Measurements from ENCODE around the gene WIZ.
A peak's percentile ranks its signal among the peaks of the same experiment; 100 is the strongest.
"Not testable (repeated sequence)": the region's sequence is repeated elsewhere in the genome, so short reads cannot be mapped to it uniquely, and the experiment has no call there.

Gene WIZ

DNA sequence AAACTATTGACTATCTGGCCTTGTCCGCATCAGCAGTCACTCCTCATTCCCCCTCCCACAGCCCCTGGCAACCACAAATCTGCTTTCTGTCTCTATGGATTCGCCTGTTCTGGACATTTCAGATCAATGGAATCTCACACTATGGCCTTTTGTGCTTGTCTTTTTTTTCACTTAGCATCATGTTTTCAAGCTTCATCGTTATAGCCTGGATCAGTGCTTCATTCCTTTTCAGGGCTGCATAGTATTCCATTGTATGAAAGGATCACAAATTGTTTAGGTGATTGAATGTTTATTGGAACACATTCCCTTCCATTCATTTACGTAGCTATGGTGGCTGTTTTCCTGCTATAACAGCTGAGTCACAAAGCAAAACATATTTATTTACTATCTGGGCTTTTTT lies 37.3 kb upstream of the WIZ start:
- ChIA-PET POLR2A (no interaction called here), CTCF (no interaction called here)

GRCh38 chr19:15485768-15486167 lies 36.0 kb upstream of the WIZ start:
- H3K27ac ChIP-seq (ENCODE audit: extremely low read depth, low read depth, low read length); CTCF ChIA-PET; H3K4me1 ChIP-seq (ENCODE audit: control insufficient read depth, insufficient read depth, low read length); H3K4me3 ChIP-seq (ENCODE audit: low read depth, low read length); POLR2A ChIA-PET; H3K36me3 ChIP-seq (ENCODE audit: control insufficient read depth in 2 of 2, insufficient read depth in 1 of 2, low read length in 2 of 2); H3K9me3 ChIP-seq (ENCODE audit: control insufficient read depth, insufficient read depth, low read depth, low read length): not testable (repeated sequence)

More for the DNA sequence above, 37.3 kb upstream of the WIZ start:
- H3K36me3 ChIP-seq (ENCODE audit: control insufficient read depth in 2 of 2, insufficient read depth in 1 of 2, low read length in 2 of 2), result no peaks in the 10 kb centered on the region
- no peak overlapping the region for H3K4me3 ChIP-seq (ENCODE audit: low read depth, low read length)
- H3K4me1 ChIP-seq (ENCODE audit: control insufficient read depth, insufficient read depth, low read length), result no peaks in the 10 kb centered on the region
- H3K9me3 ChIP-seq (ENCODE audit: control insufficient read depth, insufficient read depth, low read depth, low read length), result no peaks in the 10 kb centered on the region
- H3K27ac ChIP-seq (ENCODE audit: extremely low read depth, low read depth, low read length), result no peak overlapping the region
- TF ChIP-seq, protein P1, sequence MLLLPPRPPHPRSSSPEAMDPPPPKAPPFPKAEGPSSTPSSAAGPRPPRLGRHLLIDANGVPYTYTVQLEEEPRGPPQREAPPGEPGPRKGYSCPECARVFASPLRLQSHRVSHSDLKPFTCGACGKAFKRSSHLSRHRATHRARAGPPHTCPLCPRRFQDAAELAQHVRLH (tag by site-specific recombination; IDR thresholded peaks at IDR 0.05), result peak; percentile 32; the same call in 1 of the 2 replicates
- TF ChIP-seq ZNF146 (tag by site-specific recombination; IDR thresholded peaks at IDR 0.05) (peak; percentile 85), ZNF398 (tag by site-specific recombination; IDR thresholded peaks at IDR 0.05) (no peak), INSM2 (tag by site-specific recombination; IDR thresholded peaks at IDR 0.05) (no peak), GLI4 (tag by site-specific recombination; IDR thresholded peaks at IDR 0.05) (no peak)

- H3K4me3 ChIP-seq (ENCODE audit: low read depth, low read length); H3K27ac ChIP-seq (ENCODE audit: extremely low read depth, low read depth, low read length); H3K9me3 ChIP-seq (ENCODE audit: control insufficient read depth, insufficient read depth, low read depth, low read length); H3K36me3 ChIP-seq (ENCODE audit: control insufficient read depth in 2 of 2, insufficient read depth in 1 of 2, low read length in 2 of 2); POLR2A ChIA-PET; H3K4me1 ChIP-seq (ENCODE audit: control insufficient read depth, insufficient read depth, low read length): not testable (repeated sequence)
- CTCF ChIA-PET, result interaction anchor here (0.7 kb wide), 1 partner anchor 67 kb away, joined by 3 read pairs; no protein-coding TSS in a partner anchor
These were observed 31.2 kb upstream of the WIZ start for GRCh38 chr19:15480996-15481395.

GRCh38 chr19:15479391-15480345 lies 29.9 kb upstream of the WIZ start, which contains the start of gene PGLYRP2:
Gene PGLYRP2 (minus strand): TSS chr19:15479501. CDS start chr19:15479371, 130 bp downstream.
- no peaks in the 10 kb centered on the region for H3K9me3 ChIP-seq (ENCODE audit: control insufficient read depth, insufficient read depth, low read depth, low read length)
- H3K4me3 ChIP-seq (ENCODE audit: low read depth, low read length), result no peak within 1 kb of the TSS
- TF ChIP-seq ZNF664 (tag by site-specific recombination; IDR thresholded peaks at IDR 0.05), result no peak
- TF ChIP-seq CTCF (tag by site-specific recombination; IDR thresholded peaks at IDR 0.05), result peak; percentile 60
- TF ChIP-seq, protein P2, sequence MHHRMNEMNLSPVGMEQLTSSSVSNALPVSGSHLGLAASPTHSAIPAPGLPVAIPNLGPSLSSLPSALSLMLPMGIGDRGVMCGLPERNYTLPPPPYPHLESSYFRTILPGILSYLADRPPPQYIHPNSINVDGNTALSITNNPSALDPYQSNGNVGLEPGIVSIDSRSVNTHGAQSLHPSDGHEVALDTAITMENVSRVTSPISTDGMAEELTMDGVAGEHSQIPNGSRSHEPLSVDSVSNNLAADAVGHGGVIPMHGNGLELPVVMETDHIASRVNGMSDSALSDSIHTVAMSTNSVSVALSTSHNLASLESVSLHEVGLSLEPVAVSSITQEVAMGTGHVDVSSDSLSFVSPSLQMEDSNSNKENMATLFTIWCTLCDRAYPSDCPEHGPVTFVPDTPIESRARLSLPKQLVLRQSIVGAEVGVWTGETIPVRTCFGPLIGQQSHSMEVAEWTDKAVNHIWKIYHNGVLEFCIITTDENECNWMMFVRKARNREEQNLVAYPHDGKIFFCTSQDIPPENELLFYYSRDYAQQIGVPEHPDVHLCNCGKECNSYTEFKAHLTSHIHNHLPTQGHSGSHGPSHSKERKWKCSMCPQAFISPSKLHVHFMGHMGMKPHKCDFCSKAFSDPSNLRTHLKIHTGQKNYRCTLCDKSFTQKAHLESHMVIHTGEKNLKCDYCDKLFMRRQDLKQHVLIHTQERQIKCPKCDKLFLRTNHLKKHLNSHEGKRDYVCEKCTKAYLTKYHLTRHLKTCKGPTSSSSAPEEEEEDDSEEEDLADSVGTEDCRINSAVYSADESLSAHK (tag by site-specific recombination; IDR thresholded peaks at IDR 0.05), result 0 out of 2 replicates have a peak, but pooled peaks have one; percentile 14
- no peaks in the 10 kb centered on the region for H3K36me3 ChIP-seq (ENCODE audit: control insufficient read depth in 2 of 2, insufficient read depth in 1 of 2, low read length in 2 of 2)
- no peak within 1 kb of the TSS for H3K27ac ChIP-seq (ENCODE audit: extremely low read depth, low read depth, low read length)
- no peaks in the 10 kb centered on the region for H3K4me1 ChIP-seq (ENCODE audit: control insufficient read depth, insufficient read depth, low read length)
- ChIA-PET CTCF (no interaction called here), POLR2A (no interaction called here)

Measured in HEK293 (cell line).